Endothelial cell of umbilical vein (primary cell): ENCODE measurements around the gene EIF1AD. TPM values are rescaled to one million over a fixed set of nuclear protein-coding genes. Genes with fewer than 3 reads are reported as not detected.
A peak's percentile ranks its signal among the peaks of the same experiment; 100 is the strongest.

Source experiments
- BruUV-seq: library from RNA; stranded (reverse); fragments of 400-500 nt; replicated peaks from 2 replicates; lab custom pipeline; 2021; lab: Mats Ljungman, UMichigan
- CTCF ChIA-PET: fragments of 300-600, 350-600 bp; sonication (Branson Sonifier 250); formaldehyde crosslinking; loops from one replicate; lab custom pipeline; 2021; ENCODE audit warnings: antibody characterized with exemption, inconsistent platforms; lab: Charles Lee
- POLR2A ChIA-PET: fragments of 300-600, 350-600 bp; sonication (Branson Sonifier 250); formaldehyde crosslinking; loops from one replicate; lab custom pipeline; 2021; ENCODE audit warnings: antibody characterized with exemption, inconsistent platforms; lab: Charles Lee
- DNase-seq: peaks from one replicate; pipeline ENCODE4 v3.0.0-alpha.2; 2011; ENCODE audit warnings: low read depth, low spot score
- FAIRE-seq: peaks from 2 replicates; lab custom pipeline; 2011; peaks lifted over from hg19 to GRCh38; lab: Jason Lieb, UNC
- H2AFZ ChIP-seq: 2 replicates; pipeline ENCODE4 v1.6.0; 2012; ENCODE audit warnings: low read depth, low read length, control low read depth, inconsistent platforms
- H3K27ac ChIP-seq: 2 replicates; pipeline ENCODE4 v1.5.1; 2011; ENCODE audit warnings: low read depth, mild to moderate bottlenecking, control low read depth, low read length, moderate library complexity; ENCODE audit not compliant: insufficient read depth
- H3K27me3 ChIP-seq, 2 experiments: 2 replicates each; pipeline versions ENCODE4 v1.6.0 to v1.6.1; 2011; ENCODE audit warnings: low read length in 2 of 2, mixed read lengths in 1 of 2; ENCODE audit not compliant: control insufficient read depth in 2 of 2, insufficient read depth in 2 of 2
- H3K36me3 ChIP-seq, 2 experiments: 2 replicates in 1 of 2; 3 replicates in 1 of 2; pipeline ENCODE4 v1.5.1; 2011; ENCODE audit warnings: low read length in 2 of 2, mild to moderate bottlenecking in 1 of 2, moderate library complexity in 1 of 2; ENCODE audit not compliant: control insufficient read depth in 2 of 2, insufficient read depth in 2 of 2; ENCODE audit errors: extremely low read depth in 1 of 2
- H3K4me1 ChIP-seq: 3 replicates; pipeline ENCODE4 v1.5.1; 2011; ENCODE audit warnings: mild to moderate bottlenecking, low read length; ENCODE audit not compliant: control insufficient read depth, insufficient read depth; ENCODE audit errors: extremely low read depth
- H3K4me2 ChIP-seq: 2 replicates; pipeline ENCODE4 v1.6.1; 2011; ENCODE audit warnings: low read length, control low read depth, mixed read lengths; ENCODE audit not compliant: insufficient read depth
- H3K4me3 ChIP-seq, 3 experiments: fragments of 200-600 bp in 1 of 3; sonication (generic), shearing (Covaris generic) in 1 of 3; replicated peaks in 1 of 3; 2 replicates each; pipeline ENCODE4 v1.5.1; 2011 to 2016; ENCODE audit warnings: control low read depth in 3 of 3, low read length in 3 of 3, mild to moderate bottlenecking in 2 of 3, inconsistent platforms in 1 of 3, low read depth in 1 of 3, moderate library complexity in 1 of 3; ENCODE audit not compliant: insufficient read depth in 1 of 3
- H3K79me2 ChIP-seq: 2 replicates; pipeline ENCODE4 v1.6.0; 2012; ENCODE audit warnings: low read length, inconsistent platforms; ENCODE audit not compliant: control insufficient read depth, insufficient read depth
- H3K9ac ChIP-seq: replicated peaks from 2 replicates; pipeline ENCODE3; 2011; ENCODE audit warnings: low read length, control low read depth; ENCODE audit not compliant: insufficient read depth; ENCODE audit errors: extremely low read depth
- H3K9me1 ChIP-seq: replicated peaks from 3 replicates; pipeline ENCODE4 v1.6.0; 2011; ENCODE audit warnings: mild to moderate bottlenecking, low read length; ENCODE audit not compliant: control insufficient read depth, insufficient read depth; ENCODE audit errors: extremely low read depth
- H3K9me3 ChIP-seq: replicated peaks from 2 replicates; pipeline ENCODE4 v1.5.1; 2012; ENCODE audit warnings: low read length, inconsistent platforms; ENCODE audit not compliant: control insufficient read depth, insufficient read depth
- H4K20me1 ChIP-seq: replicated peaks from 2 replicates; pipeline ENCODE3; 2011; ENCODE audit warnings: mild to moderate bottlenecking, low read length; ENCODE audit not compliant: control insufficient read depth, insufficient read depth; ENCODE audit errors: extremely low read depth
- EZH2 ChIP-seq: IDR thresholded peaks from 2 replicates; pipeline ENCODE4 v1.6.1; 2012; ENCODE audit warnings: borderline replicate concordance, low read depth, mild to moderate bottlenecking, moderate library complexity, low read length, inconsistent platforms; ENCODE audit not compliant: severe bottlenecking
- FOS ChIP-seq: IDR thresholded peaks from 2 replicates; pipeline ENCODE4 v1.6.1; 2011; ENCODE audit warnings: mild to moderate bottlenecking, low read length, moderate library complexity, borderline replicate concordance; ENCODE audit not compliant: insufficient read depth
- GATA2 ChIP-seq: IDR thresholded peaks from 2 replicates; pipeline ENCODE4 v1.7.0; 2011; ENCODE audit warnings: low read depth, mild to moderate bottlenecking, moderate library complexity, mixed read lengths, low read length; ENCODE audit not compliant: insufficient read length, insufficient read depth
- JUN ChIP-seq: IDR thresholded peaks from 2 replicates; pipeline ENCODE4 v1.6.1; 2011; ENCODE audit warnings: borderline replicate concordance, low read depth; ENCODE audit not compliant: insufficient read length, insufficient read depth
- MYC ChIP-seq: IDR thresholded peaks from one replicate; pipeline ENCODE4 v1.6.1; 2011; ENCODE audit warnings: mild to moderate bottlenecking, low read depth, low read length
- POLR2A ChIP-seq: IDR thresholded peaks from 2 replicates; pipeline ENCODE4 v1.6.1; 2012; ENCODE audit warnings: low read depth, mild to moderate bottlenecking, control low read depth, low read length
- POLR2AphosphoS5 ChIP-seq: IDR thresholded peaks from 2 replicates; pipeline ENCODE4 v1.6.1; 2012; ENCODE audit warnings: low read depth, mild to moderate bottlenecking, control low read depth, low read length, moderate library complexity; ENCODE audit not compliant: insufficient read depth
- dilution Hi-C: fragments of 300-500 bp; cut with MboI; formaldehyde crosslinking; loops from one replicate; pipeline ENCODE4 v1.15.0; 2019; ENCODE audit warnings: low sequenced_read_pairs; ENCODE audit not compliant: extremely low pct_ligation_motif_present
- intact Hi-C: fragments of 100-400 bp; cut with micrococcal nuclease; formaldehyde crosslinking; loops from one replicate; pipeline ENCODE4 v1.10.0; 2022
- polyA plus RNA-seq, 4 experiments: library from polyadenylated mRNA; depleted of rRNA in 3 of 4; stranded (reverse) in 3 of 4; unstranded in 1 of 4; fragments of >200 nt; gene quantifications; 2 replicates each; pipeline versions ENCODE4 v1.2.1 to v1.2.3, GENCODE V29; 2011 to 2012; ENCODE audit warnings: missing spikeins in 1 of 4
- total RNA-seq: library from RNA; stranded (reverse); gene quantifications from 2 replicates; pipeline ENCODE4 v1.2.3, GENCODE V29; 2021
- TF ChIP-seq, protein P1 (sequence below): IDR thresholded peaks from 2 replicates; pipeline ENCODE4 v1.6.1; 2011; ENCODE audit not compliant: insufficient read depth, insufficient read length
- TF ChIP-seq, protein P2 (sequence below), 2 donors: IDR thresholded peaks; 1 replicate in 1 of 2; 2 replicates in 1 of 2; pipeline ENCODE4 v1.5.1; 2011; ENCODE audit warnings: low read length in 2 of 2, mild to moderate bottlenecking in 2 of 2, moderate library complexity in 2 of 2, control low read depth in 1 of 2, inconsistent platforms in 1 of 2, low read depth in 1 of 2; ENCODE audit not compliant: insufficient read depth in 1 of 2; ENCODE audit errors: extremely low read depth in 1 of 2

EIF1AD gene
- total and polyA plus RNA-seq, 2 donors (not counting 3 experiments of a cell fraction or from before 2014, with no cell fraction given): 39.3 to 39.7 TPM

DNA sequence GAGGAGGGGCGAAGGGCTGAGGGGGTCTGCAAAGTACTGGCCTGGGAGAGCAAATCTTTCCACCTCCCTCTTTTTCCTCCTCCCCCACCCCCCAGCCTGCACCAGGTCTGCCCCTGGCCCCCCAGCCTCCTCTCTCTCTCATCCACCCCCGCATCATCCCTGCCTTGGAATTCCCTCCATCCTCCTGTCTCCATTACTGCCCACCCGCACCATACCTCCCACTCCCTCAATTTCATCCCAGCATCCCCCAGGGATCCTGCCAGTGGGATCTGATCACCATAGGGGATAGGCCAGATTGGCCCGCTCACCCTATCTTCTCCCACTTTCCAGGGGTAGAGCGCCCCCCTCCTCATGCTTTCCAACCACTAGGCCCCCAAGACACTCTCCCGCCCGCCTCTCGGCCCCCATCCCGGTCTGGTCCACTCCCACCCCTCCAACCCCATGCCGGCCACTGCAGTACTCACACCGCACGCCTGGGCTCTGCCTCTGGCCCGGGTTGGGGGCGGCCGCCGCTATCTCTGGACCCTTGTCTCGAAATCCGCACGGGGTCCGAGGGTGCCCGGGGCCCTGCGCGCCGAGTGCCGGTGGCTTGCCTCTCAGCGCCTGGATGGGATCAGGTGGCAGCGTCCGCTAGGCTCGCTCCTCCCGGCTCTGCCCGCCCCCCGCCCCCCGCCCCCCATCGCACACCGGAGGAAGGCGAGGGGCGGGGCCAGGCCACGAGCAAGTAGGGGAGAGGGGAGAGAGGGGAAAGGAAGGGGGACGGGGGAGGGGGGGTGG, 46.8 kb upstream of the EIF1AD start, which contains the start of gene GAL3ST3:
Gene GAL3ST3 (minus strand): TSS at position 615 of the 777 bp plus-strand sequence. CDS start 3,746 bp downstream, outside the sequence.
- POLR2A ChIA-PET: no interaction called here

More for the DNA sequence above, 46.8 kb upstream of the EIF1AD start, which contains the start of gene GAL3ST3:
- Histone ChIP-seq H4K20me1 (no peaks in the 10 kb centered on the region), H2AFZ (no peak within 1 kb of the TSS), H3K4me1 (peaks cover 14% of the 10 kb centered on the region), H3K4me2 (no peak within 1 kb of the TSS), H3K27me3 (peaks cover 2 to 3% of the 10 kb centered on the region in 2 experiments), H3K9ac (no peak within 1 kb of the TSS), H3K4me3 (peak within 1 kb of the TSS in 1 of 3 experiments; percentile 22), H3K36me3 (no peaks in the 10 kb centered on the region), H3K79me2 (peaks cover 16% of the 10 kb centered on the region), H3K27ac (no peak within 1 kb of the TSS), H3K9me3 (no peaks in the 10 kb centered on the region), H3K9me1 (no peaks in the 10 kb centered on the region)
- TF ChIP-seq, protein P1, sequence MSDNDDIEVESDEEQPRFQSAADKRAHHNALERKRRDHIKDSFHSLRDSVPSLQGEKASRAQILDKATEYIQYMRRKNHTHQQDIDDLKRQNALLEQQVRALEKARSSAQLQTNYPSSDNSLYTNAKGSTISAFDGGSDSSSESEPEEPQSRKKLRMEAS: no peak
- TF ChIP-seq EZH2: no peak
- no peak for TF ChIP-seq GATA2
- TF ChIP-seq MYC: no peak
- no peak for TF ChIP-seq POLR2A
- TF ChIP-seq, protein P2, sequence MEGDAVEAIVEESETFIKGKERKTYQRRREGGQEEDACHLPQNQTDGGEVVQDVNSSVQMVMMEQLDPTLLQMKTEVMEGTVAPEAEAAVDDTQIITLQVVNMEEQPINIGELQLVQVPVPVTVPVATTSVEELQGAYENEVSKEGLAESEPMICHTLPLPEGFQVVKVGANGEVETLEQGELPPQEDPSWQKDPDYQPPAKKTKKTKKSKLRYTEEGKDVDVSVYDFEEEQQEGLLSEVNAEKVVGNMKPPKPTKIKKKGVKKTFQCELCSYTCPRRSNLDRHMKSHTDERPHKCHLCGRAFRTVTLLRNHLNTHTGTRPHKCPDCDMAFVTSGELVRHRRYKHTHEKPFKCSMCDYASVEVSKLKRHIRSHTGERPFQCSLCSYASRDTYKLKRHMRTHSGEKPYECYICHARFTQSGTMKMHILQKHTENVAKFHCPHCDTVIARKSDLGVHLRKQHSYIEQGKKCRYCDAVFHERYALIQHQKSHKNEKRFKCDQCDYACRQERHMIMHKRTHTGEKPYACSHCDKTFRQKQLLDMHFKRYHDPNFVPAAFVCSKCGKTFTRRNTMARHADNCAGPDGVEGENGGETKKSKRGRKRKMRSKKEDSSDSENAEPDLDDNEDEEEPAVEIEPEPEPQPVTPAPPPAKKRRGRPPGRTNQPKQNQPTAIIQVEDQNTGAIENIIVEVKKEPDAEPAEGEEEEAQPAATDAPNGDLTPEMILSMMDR (IDR thresholded peaks at IDR 0.05; ENCODE audit: extremely low read depth in 1 of 2, insufficient read depth in 1 of 2, low read depth in 1 of 2, low read length in 2 of 2): no peak
- no peak for TF ChIP-seq POLR2AphosphoS5
- no peak for TF ChIP-seq JUN
- TF ChIP-seq FOS: no peak
- dilution Hi-C loops (no loop called here), intact Hi-C loops (no loop called here)
- no peak for DNase-seq
- CTCF ChIA-PET: no interaction called here
- no peak for FAIRE-seq
- BruUV-seq: no TSS peak
